Stimulated activated CD8-positive, alpha-beta memory T cell treated with anti-CD3 and anti-CD28 coated beads, Interleukin-12 subunit alpha, Interleukin-12 subunit beta, amount 100 ng/mL, for 4 hours (primary cell): ENCODE data around the gene MRFAP1L1.
A peak's percentile ranks its signal among the peaks of the same experiment; 100 is the strongest.
"Not testable (repeated sequence)": the region's sequence is repeated elsewhere in the genome, so short reads cannot be mapped to it uniquely, and the experiment has no call there.

ENCODE experiments used
- DNase-seq: peaks from one replicate; pipeline ENCODE4 v3.0.0-alpha.2; 2020; ENCODE audit warnings: low read depth

The MRFAP1L1 gene

DNA sequence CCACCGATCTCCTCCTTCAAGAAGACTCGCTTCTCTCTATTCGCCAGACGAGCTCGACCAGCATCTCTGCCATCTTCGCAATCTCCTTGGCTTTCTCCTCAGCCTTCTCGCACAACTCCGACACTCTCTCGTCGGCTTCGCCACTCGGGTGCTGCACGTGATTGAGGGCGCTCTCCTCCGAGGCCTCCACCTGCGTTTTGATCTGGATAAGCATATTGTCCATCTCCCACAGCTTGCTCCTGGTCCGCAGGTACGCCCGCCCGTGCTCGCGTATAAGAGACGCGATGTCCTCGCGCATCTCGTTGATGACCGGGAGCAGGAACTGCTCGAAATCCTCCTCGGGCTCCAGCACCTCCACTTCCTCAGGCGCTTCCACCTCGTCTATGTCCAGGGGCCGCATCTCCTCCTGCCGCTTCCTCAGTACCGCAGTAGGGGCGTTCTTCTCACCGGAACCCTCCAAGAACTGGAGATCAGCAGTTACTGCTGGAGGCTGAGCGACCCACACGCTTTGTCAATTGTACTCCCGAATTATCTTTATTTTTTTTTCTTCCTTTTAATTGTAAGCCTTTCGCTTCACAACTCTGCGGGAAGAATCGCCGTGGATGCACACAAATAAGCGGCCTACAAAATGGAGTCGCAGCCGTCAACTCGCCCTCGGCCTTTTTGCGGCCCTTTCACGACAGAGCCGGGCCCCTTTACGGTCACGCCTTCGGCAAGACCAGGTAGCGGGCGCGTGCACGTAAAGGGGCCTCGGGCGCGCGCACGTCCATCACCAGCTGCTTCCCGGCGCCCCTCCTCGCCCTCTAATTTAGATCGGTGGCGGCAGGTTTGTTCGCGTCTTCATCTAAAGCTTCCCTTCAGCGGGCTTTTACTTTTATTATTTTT lies at the start of gene MRFAP1L1:
Gene MRFAP1L1, minus strand, starts transcription at position 636 of the 885 bp plus-strand sequence. Its CDS starts 236 bp downstream, at position 400.
- DNase-seq, result peak; percentile 94

DNA sequence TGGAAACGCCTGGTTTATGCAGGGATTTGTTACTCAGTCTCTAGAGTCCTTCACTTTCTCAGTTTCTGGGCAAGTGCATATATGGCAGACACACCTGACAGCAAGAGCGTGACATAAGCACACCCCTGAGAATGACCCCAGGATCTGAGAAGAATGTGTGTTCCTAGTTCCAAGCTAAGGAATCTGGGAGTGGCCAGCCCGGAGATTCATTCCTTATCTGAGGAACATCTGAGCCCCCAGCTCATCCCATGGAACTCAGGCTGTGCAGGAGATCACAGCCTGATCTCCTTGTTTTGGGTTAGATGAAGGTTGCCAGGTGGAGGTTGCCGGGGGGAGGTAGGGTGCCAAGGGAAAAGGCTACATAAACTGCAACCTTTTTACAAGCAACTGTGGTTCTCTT lies 49.1 kb upstream of the MRFAP1L1 start:
- DNase-seq, result no peak

DNA sequence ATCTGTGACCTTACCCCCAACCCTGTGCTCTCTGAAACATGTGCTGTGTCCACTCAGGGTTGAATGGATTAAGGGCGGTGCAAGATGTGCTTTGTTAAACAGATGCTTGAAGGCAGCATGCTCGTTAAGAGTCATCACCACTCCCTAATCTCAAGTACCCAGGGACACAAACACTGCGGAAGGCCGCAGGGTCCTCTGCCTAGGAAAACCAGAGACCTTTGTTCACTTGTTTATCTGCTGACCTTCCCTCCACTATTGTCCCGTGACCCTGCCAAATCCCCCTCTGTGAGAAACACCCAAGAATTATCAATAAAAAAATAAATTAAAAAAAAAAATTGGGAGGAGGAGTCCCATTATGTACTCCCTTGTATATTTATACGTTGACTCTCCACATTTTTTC lies 46.7 kb upstream of the MRFAP1L1 start:
- not testable (repeated sequence) for DNase-seq

DNA sequence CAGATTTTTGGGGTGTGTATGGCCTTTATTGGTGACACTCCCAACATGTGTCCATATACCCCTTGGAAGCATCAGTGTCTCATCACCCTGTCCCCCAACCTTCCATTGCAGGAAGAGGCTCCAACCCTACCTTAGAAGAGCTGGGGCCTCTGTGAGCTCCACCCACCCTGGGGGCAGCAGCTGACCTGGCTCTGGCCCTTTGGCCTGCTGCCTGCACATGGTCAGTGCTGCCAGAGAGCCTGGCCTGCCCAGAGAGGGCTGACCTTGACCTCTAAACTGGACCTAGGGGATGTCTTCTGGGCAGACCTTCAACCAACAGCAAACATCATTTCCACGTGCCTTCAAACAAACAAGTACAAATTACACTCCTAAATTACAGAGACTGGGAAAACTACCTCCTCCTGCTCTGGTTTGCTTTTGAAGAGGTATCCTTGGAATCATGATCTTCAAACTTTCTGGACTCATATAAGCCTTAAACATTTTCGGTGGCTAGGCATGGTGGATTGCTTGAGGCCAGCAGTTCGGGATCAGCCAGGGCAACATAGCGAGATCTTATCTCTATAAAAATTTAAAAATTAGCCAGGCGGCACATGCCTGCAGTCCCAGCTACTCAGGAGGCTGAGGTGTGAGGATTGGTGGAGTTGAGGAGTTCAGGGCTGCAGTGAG lies 45.6 kb upstream of the MRFAP1L1 start:
- no peak for DNase-seq

DNA sequence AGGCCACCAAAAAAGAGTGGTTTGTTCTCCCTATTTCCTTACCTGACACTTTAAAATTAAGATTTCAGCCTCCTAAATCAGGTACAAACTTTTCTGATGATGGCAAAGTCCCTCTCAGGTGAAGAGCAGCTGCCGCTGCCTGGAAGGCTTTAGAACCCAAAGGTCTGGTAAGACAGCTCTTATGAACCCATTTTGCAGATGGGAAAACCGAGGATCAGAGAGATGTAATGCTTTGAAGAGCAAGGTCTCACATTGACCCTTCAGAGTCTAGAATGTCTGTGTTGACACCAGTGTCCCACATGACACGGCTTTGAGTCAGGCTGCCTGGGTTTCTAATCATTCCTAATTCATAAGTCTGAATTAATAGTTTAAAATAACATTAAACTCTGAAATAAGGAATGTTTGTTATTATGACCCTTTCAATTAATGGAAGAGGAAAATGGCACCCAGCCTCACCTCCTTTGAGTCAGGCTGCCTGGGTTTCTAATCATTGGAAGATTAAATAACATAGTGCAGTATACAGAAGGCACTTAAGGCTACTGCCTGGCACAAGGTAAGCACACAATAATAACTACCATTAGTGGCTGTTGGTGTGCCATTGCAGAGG lies 44.9 kb upstream of the MRFAP1L1 start:
- no peak for DNase-seq

DNA sequence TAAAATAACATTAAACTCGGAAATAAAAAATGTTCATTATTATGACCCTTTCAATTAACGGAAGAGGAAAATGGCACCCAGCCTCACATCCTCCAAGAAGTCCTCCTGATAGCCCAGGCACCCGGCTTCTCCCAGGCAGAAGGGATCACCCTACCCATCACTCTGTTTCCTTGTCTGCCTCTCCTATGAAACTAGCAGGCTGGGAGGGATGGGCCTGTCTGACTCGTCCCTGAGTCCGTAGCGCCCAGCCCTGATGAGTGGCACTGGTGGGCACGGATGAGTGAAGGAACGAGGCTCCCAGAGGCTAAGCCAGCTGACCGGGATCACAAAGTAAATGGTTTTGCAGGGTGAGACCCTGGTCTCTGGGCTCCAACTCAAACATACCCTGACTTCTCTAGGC lies 44.2 kb upstream of the MRFAP1L1 start:
- DNase-seq, result no peak

DNA sequence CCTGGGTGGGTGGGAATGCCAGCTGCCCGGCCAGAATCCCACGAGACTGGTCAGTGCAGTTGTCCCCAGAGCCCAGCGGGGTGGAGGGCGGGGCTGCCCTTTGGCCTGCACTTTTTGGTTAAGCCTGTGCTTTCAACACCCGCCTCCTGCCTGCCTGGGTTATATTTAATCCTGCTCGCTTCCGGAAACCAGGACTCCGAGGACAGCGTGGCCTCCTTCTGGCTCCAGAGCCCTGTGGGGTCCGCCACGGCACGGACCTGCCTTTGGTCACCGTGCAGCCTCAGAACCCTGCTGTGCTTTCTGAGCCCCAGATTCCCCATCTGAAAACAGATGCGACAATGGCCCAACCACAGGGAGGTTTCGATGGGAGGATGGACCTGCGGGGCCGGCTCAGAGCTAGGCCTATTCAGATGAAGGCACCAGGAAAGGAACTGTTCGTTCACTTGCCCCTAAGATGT lies 43.5 kb upstream of the MRFAP1L1 start:
- no peak for DNase-seq

DNA sequence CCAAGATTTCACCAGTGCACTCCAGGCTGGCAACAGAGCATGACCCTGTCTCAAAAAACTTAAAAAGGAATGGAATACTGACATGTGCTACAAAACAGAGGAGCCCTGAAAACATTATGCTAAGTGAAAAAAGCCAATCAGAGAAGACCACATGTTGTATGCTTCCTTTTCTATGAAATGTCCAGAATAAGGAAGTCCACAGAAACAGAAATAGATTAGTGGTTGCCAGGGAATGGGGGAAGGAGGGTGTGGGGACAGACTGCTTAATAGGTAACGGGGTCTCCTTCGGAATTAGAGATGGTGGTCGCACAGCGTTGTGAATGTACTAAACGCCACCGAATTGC lies 42.8 kb upstream of the MRFAP1L1 start:
- DNase-seq, result no peak

DNA sequence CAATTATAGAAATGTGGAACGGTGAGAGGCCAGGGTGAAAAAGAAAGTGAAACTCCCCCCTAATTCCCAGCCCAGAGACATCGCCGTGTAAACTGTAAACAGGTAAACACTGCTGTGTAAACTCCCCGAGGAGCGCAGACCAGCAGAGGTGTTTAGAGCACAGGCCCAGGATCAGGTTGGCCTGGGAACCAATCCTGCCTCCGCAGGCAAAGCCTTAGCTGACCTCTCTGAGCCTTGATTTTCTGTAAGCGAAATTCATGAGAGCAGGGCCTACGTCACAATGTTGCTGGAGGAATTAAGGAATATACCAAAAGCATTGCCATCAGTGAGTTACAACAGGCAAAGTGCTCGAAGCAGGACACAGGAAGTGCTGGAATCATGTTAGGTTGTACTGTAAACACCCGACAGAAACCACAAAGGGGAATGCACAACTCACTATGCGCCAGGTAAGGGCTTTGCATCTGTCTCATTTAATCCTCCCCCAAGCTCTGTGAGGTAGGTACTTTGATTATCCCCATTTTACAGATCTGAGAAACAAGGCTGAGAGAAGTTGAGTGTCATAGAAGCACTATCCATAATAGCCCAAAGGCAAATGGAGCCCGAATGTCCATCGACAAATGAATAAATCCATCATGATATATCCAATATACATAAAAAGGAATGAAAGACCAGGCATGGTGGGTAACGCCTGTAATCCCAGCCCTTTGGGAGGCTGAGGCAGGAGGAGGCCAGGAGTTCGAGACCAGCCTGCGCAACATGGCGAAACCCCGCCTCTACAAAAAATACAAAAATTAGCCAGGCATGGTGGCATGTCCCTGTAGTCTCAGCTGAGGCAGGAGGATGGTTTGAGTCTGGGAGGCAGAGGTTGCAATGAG lies 42.2 kb upstream of the MRFAP1L1 start:
- DNase-seq, result no peak

DNA sequence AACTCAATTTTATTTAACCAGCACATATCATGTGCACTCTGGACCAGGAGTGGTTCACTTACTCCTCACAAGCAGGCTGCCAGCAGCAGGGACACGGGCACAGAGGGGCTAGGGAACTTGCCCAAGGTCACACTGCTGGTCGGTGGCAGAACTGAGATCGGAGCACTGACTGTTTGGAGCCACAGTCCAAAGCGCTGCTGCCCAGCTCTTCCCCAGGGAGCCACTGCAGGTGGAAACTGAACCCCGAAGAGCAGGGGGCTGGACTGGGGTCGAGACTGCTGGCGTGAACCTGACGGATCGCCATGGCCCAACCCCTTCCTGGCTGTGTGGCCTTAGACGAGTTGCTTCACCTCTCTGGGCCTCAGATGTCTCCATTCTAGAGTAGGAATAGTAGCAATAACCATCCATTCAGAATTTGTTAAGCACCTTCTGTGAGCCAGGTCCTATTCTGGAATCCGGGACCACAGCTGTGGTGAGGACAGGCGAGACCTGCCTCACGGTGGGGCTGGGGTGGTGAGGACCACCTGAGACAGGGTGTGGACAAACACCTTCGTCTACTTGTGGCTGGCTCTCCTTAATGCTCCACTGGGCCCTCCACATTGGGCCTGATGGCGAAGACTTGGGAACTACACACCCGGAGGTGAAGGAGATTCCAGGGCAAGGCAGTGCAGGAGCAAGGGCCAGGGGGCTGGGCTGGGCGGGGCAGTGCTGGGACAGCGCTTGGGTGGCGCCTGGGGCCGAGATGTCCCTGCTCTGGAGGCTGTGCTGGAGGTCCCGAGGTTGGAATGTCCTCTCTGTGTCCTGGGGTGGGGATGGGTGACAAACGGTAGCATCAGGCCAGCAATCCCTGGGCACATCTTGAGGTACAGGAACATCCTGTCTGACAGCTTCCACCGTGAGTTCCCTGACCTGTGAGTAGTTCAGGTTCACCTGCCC lies 40.9 kb upstream of the MRFAP1L1 start:
- DNase-seq, result no peak

DNA sequence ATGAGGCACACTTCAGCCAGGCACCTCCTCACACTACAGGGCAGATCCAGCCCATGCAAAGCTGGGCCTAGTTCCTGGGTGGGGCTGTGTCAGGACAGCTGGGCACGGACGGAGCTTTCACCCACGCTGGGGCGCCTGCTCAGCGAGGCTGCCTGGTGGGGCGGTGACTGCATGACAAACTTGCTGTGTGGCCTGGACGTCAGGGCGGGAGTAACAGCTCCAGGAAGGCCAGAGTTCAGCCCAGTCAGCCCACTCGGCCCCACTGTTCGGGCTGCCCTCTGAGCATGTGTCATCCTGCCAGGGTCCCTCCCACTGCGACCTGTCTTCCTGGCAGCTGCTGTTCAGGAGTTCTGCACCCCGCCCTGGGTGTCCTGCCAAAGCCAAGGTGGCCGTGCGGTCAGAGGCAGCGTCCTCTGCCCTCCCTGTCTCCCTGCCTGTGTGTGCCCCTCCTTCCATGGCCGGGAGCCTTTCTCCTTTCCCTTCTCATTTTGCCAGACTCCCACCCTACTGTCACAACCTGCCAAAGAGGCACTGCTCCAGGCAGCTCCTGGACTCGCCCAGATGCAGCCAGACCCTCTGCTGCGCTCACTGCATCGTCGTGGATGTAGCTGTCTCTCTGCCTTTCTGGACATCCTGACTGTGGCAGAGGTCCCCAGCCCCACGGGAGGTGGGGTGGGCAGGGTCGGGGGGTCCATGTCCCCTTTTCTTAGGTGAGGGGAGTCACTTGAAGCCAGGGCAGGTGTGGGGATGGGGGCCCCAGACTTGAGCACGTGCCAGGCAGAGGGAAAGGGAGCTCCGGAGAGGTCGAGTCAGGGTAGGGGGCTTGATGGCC lies 39.9 kb upstream of the MRFAP1L1 start:
- no peak for DNase-seq

DNA sequence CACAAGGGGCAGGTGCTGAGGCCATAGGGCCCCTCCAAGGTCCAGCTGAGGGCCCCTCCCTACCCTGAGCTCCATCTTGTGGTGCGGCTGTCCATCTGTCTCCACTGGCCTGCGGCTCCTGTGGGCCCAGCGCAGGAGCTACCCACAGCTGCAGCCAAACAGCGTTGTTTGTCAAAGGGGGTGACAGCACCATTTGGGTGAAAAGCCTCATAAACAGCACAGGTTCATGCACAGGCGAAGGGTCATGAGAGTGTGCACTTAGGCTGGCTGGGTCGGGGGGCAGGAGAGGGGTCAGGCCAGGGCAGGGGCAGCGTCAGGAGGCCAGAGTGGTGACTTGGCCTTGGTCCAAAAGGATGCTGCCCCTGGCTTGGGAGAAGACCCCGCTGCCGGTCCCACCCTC lies 38.6 kb upstream of the MRFAP1L1 start:
- DNase-seq, result no peak

DNA sequence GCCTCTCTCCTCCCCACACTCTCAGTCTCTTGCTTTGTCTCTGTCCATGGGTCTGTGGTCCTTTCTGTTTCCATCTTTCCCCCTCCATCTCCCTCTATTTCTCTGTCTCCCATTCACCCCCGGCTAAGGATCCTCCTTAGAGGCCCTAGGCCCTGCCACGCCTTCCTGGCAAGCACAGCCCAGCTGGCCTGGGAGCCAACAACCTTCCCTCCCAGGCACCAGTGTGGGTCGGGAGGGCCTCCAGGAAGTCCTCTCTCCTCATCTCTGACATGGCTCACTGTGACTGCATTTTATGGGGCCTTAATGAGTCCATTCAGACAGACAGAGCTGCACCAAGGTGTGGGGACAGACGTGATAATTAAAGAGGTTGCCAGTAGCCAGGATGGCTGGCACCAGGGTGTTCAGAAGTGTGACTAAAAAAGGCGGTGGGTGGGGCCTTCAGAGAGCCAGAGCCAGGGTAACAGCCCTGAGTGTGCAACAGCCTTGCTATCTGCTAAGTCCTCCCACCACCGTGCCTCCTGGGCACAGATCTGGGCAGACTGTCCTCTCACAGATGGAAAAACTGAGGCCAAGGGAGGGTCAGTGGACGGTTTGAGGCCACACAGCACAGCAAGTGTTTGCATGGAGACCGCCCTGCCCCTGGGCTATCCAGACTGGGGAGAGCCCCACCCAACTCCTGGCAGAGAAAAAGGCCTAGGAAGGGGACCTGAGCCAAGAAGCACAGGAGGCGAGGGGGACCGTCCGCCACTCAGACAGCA lies 37.8 kb upstream of the MRFAP1L1 start:
- DNase-seq, result no peak

DNA sequence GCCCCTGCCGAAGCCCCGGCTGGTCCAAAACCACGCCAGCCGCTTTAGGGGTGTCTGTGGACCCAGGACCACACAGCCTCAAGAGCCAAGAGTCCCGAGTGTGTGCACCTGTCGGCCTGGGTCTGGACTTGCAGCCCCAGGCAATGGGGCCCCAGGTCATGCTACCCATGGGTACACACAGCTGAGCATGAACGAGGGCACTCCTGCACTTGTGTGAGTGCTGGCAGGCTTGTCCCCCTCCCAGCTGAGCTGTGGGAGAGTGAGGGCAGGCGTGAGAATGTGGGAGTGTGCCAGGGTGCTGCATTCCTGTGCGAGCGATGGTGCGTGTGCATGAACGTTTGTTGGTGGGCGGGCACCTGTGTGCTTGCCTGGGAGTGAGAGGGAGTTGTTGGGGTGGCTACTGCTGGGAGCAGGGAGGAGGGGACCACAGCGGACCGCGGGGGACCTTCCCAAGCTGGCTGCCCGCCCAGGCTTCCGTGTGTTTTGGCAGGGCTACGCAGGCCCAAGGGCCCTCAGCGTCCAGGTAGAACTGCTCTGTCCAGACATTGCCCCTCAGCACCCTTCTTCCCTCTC lies 37.1 kb upstream of the MRFAP1L1 start:
- no peak for DNase-seq

DNA sequence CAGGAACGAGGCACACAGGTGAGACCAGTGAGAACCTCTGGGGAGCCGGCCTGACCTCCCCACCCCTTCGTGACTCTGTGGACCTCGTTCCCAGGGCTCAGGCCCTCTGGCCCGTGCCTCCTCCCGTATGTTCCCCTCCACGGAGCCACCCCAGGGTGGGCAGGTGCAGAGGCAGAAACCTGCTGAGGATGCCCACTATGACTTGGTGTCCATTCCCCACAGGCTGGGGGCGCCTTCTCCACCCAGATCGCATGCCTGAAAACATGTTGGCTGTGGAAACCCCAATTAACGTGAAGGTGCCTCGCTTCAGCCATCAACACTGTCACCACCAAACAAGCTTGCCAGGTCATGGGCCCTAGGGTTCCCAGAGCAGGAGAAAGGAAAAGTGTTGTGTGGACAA lies 33.3 kb upstream of the MRFAP1L1 start:
- no peak for DNase-seq

DNA sequence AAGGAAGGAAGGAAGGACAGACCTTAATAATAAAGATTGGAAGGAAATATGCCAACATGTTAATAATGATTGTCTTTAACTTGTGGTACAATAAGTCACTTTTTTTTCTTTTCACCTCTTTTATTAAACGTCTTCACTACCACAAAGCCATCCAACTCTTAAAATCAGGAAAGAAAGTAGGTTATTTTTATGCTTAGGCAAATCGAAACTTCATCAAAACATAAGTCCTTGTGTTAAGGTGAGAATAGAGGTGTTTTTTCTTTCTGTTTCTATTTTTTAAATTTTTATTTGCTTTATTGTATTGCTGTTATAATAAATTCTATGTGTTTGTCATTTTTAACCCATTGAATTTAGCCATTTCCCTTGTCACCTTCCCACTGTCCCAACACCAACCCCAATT lies 32.8 kb upstream of the MRFAP1L1 start:
- DNase-seq, result no peak

DNA sequence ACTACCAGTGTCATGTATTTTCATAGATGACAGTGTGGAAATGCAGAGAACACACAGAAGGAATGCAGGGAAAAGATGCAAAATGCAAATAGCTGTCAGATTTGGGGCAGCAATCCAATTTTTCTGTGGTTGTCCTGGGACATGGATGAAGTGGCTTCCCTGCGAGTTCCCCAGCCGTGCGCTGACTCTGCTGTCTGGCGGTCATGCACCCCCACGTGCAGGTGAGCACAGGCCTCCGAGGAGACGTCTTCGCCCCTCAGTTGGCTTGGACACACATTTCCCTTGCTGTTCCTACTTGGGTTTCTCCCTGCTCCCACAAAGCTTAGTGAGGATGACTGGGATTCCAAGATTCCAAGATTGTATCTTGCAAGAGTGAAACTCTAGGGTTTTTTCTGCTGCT lies 30.7 kb upstream of the MRFAP1L1 start:
- DNase-seq, result no peak

DNA sequence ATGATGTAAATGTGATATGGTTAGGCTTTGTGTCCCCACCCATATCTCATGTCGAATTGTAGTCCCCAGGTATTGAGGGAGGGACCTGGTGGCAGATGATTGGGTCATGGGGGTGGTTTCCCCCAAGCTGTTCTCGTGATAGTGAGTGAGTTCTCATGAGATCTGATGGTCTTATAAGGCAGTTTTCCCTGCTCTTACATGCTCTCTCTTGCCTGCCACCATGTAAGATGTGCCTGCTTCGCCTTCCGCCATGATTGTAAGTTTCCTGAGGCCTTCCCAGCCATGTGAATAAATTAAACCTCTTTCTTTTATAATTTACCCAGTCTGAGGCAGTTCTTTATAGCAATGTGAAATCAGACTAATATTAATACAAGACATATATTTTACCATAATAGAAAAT lies 30.3 kb upstream of the MRFAP1L1 start:
- DNase-seq, result no peak
